DND-41 (cell line): ENCODE results near the gene FBXO8.

Experiments used
- ATAC-seq: fragments of 200-7000 bp; cut with Tn5 transposase; 3 replicates; pipeline ENCODE4 v1.9.1; 2021; ENCODE audit warnings: low read depth; ENCODE audit not compliant: insufficient read depth
- DNase-seq: peaks from one replicate; pipeline ENCODE4 v3.0.0-alpha.2; 2020
- H2AFZ ChIP-seq: 2 replicates; pipeline ENCODE4 v1.6.0; 2012; ENCODE audit warnings: low read depth, low read length
- H3K27ac ChIP-seq: 2 replicates; pipeline ENCODE4 v1.5.1; 2012; ENCODE audit warnings: low read length, inconsistent platforms
- H3K27me3 ChIP-seq: fragments of 200-600 bp; sonication (generic); 2 replicates; pipeline ENCODE4 v1.6.0; 2012; ENCODE audit warnings: low read length, mild to moderate bottlenecking, inconsistent platforms; ENCODE audit not compliant: insufficient read depth, poor library complexity
- H3K36me3 ChIP-seq: 2 replicates; pipeline ENCODE4 v1.5.1; 2012; ENCODE audit warnings: low read length, inconsistent platforms; ENCODE audit not compliant: insufficient read depth
- H3K4me1 ChIP-seq: 2 replicates; pipeline ENCODE4 v1.5.1; 2012; ENCODE audit warnings: mild to moderate bottlenecking, low read length; ENCODE audit not compliant: insufficient read depth
- H3K4me2 ChIP-seq: 2 replicates; pipeline ENCODE4 v1.6.0; 2012; ENCODE audit warnings: mild to moderate bottlenecking, moderate library complexity, low read length, inconsistent platforms; ENCODE audit not compliant: insufficient read depth
- H3K4me3 ChIP-seq, 2 experiments: fragments of 200-600 bp in 1 of 2; shearing (Covaris generic) in 1 of 2; 2 replicates each; pipeline ENCODE4 v1.5.1; 2012 to 2016; ENCODE audit warnings: inconsistent platforms in 2 of 2, low read length in 2 of 2, mild to moderate bottlenecking in 2 of 2, low read depth in 1 of 2, moderate library complexity in 1 of 2
- H3K79me2 ChIP-seq: 2 replicates; pipeline ENCODE4 v1.6.0; 2012; ENCODE audit warnings: low read length, inconsistent platforms; ENCODE audit not compliant: insufficient read depth
- H3K9ac ChIP-seq: 2 replicates; pipeline ENCODE4 v1.6.0; 2012; ENCODE audit warnings: low read depth, mild to moderate bottlenecking, inconsistent platforms, low read length, moderate library complexity
- H3K9me3 ChIP-seq: 2 replicates; pipeline ENCODE4 v1.5.1; 2012; ENCODE audit warnings: low read length, moderate library complexity, mild to moderate bottlenecking, inconsistent platforms; ENCODE audit not compliant: insufficient read depth, severe bottlenecking
- H4K20me1 ChIP-seq: 2 replicates; pipeline ENCODE4 v1.6.0; 2012; ENCODE audit warnings: low read length; ENCODE audit not compliant: insufficient read depth
- CTCF ChIP-seq: IDR thresholded peaks from 2 replicates; pipeline ENCODE4 v1.5.1; 2012; ENCODE audit warnings: borderline replicate concordance, low read length, moderate library complexity, mild to moderate bottlenecking; ENCODE audit not compliant: poor library complexity, severe bottlenecking; ENCODE audit errors: extremely low read depth
- EZH2 ChIP-seq: IDR thresholded peaks from 3 replicates; pipeline ENCODE4 v1.6.1; 2012; ENCODE audit warnings: borderline replicate concordance, low read depth, mild to moderate bottlenecking, moderate library complexity, low read length, inconsistent platforms; ENCODE audit not compliant: severe bottlenecking

Gene FBXO8

GRCh38 chr4:174248407-174248806, 35.1 kb downstream of the FBXO8 start:
- Histone ChIP-seq H3K79me2 (no peaks in the 10 kb centered on the region), H3K9ac (no peak overlapping the region), H3K27ac (no peak overlapping the region), H4K20me1 (no peaks in the 10 kb centered on the region), H3K36me3 (no peaks in the 10 kb centered on the region), H3K27me3 (no peaks in the 10 kb centered on the region), H3K9me3 (no peaks in the 10 kb centered on the region), H2AFZ (no peak overlapping the region), H3K4me3 (no peak overlapping the region), H3K4me2 (no peak overlapping the region), H3K4me1 (no peaks in the 10 kb centered on the region)
- TF ChIP-seq CTCF = no peak
- no peak for TF ChIP-seq EZH2
- DNase-seq (no peak), ATAC-seq (no peak)

GRCh38 chr4:174245714-174246113, 37.8 kb downstream of the FBXO8 start:
- H3K4me3 ChIP-seq = no peak overlapping the region
- H3K79me2 ChIP-seq = no peaks in the 10 kb centered on the region
- no peaks in the 10 kb centered on the region for H3K9me3 ChIP-seq
- no peak overlapping the region for H2AFZ ChIP-seq
- H3K9ac ChIP-seq = no peak overlapping the region
- no peak for TF ChIP-seq CTCF
- TF ChIP-seq EZH2 = no peak
- H3K4me2 ChIP-seq = no peak overlapping the region
- no peaks in the 10 kb centered on the region for H4K20me1 ChIP-seq
- no peaks in the 10 kb centered on the region for H3K4me1 ChIP-seq
- no peaks in the 10 kb centered on the region for H3K27me3 ChIP-seq
- ATAC-seq (no peak), DNase-seq (no peak)
- H3K27ac ChIP-seq = no peak overlapping the region
- no peaks in the 10 kb centered on the region for H3K36me3 ChIP-seq

- no peak overlapping the region for H3K4me3 ChIP-seq
- H2AFZ ChIP-seq = no peak overlapping the region
- H3K9ac ChIP-seq = no peak overlapping the region
- H3K4me2 ChIP-seq = no peak overlapping the region
- no peaks in the 10 kb centered on the region for H4K20me1 ChIP-seq
- no peaks in the 10 kb centered on the region for H3K27me3 ChIP-seq
- ATAC-seq (no peak), DNase-seq (no peak)
- no peaks in the 10 kb centered on the region for H3K79me2 ChIP-seq
- TF ChIP-seq CTCF (no peak), EZH2 (no peak)
- H3K4me1 ChIP-seq = no peaks in the 10 kb centered on the region
- H3K9me3 ChIP-seq = no peaks in the 10 kb centered on the region
- peaks cover 3% of the 10 kb centered on the region; the same call in 1 of the 2 replicates for H3K36me3 ChIP-seq
- H3K27ac ChIP-seq = no peak overlapping the region
Measured at GRCh38 chr4:174244441-174244840, 39.0 kb downstream of the FBXO8 start.

GRCh38 chr4:174241162-174241561, 42.3 kb downstream of the FBXO8 start:
- Histone ChIP-seq H3K36me3 (peaks cover 19% of the 10 kb centered on the region; the same call in 1 of the 2 replicates), H4K20me1 (no peaks in the 10 kb centered on the region), H3K4me1 (no peaks in the 10 kb centered on the region), H3K9me3 (no peaks in the 10 kb centered on the region), H2AFZ (no peak overlapping the region), H3K27me3 (no peaks in the 10 kb centered on the region), H3K4me2 (no peak overlapping the region), H3K4me3 (no peak overlapping the region), H3K79me2 (no peaks in the 10 kb centered on the region), H3K9ac (no peak overlapping the region), H3K27ac (no peak overlapping the region)
- no peak for ATAC-seq
- DNase-seq = no peak
- TF ChIP-seq EZH2 (no peak), CTCF (no peak)
